Fibroblast of lung (primary cell): ENCODE results near the gene AQP1. TPM values are rescaled to one million over a fixed set of nuclear protein-coding genes. Genes with fewer than 3 reads are reported as not detected.

Source experiments
- DNase-seq, 2 donors: peaks; one replicate each; pipeline versions ENCODE4 v3.0.0 to v3.0.0-alpha.2; 2010; ENCODE audit warnings: low read depth in 2 of 2
- H2AFZ ChIP-seq: 2 replicates; pipeline ENCODE4 v1.5.1; 2012; ENCODE audit warnings: low read length, control low read depth, inconsistent platforms
- H3K27ac ChIP-seq: 2 replicates; pipeline ENCODE4 v1.5.1; 2011; ENCODE audit warnings: low read length, control low read depth; ENCODE audit not compliant: insufficient read depth
- H3K27me3 ChIP-seq: 2 replicates; pipeline ENCODE4 v1.5.1; 2011; ENCODE audit warnings: mild to moderate bottlenecking, low read length; ENCODE audit not compliant: control insufficient read depth, insufficient read depth
- H3K36me3 ChIP-seq: 2 replicates; pipeline ENCODE4 v1.5.1; 2011; ENCODE audit warnings: low read length; ENCODE audit not compliant: control insufficient read depth, insufficient read depth
- H3K4me1 ChIP-seq: 2 replicates; pipeline ENCODE4 v1.5.1; 2011; ENCODE audit warnings: low read length; ENCODE audit not compliant: control insufficient read depth, insufficient read depth; ENCODE audit errors: extremely low read depth
- H3K4me2 ChIP-seq: 2 replicates; pipeline ENCODE4 v1.5.1; 2011; ENCODE audit warnings: low read length, control low read depth; ENCODE audit not compliant: insufficient read depth; ENCODE audit errors: extremely low read depth
- H3K4me3 ChIP-seq, 4 experiments: fragments of 200-600 bp in 1 of 4; sonication (generic) in 1 of 4; replicated peaks in 1 of 4; 2 replicates each; pipeline ENCODE4 v1.5.1; 2011 to 2016; ENCODE audit warnings: low read length in 4 of 4, low read depth in 3 of 4, mild to moderate bottlenecking in 3 of 4, control low read depth in 2 of 4, inconsistent platforms in 1 of 4, mixed read lengths in 1 of 4; ENCODE audit not compliant: insufficient read depth in 1 of 4; ENCODE audit errors: control extremely low read depth in 1 of 4
- H3K79me2 ChIP-seq: 2 replicates; pipeline ENCODE4 v1.5.1; 2012; ENCODE audit warnings: mild to moderate bottlenecking, low read length, inconsistent platforms; ENCODE audit not compliant: control insufficient read depth, insufficient read depth
- H3K9ac ChIP-seq: 2 replicates; pipeline ENCODE4 v1.5.1; 2011; ENCODE audit warnings: mild to moderate bottlenecking, low read length, control low read depth; ENCODE audit not compliant: insufficient read depth
- H3K9me3 ChIP-seq: 2 replicates; pipeline ENCODE4 v1.5.1; 2012; ENCODE audit warnings: low read depth, low read length; ENCODE audit not compliant: control insufficient read depth, insufficient read depth
- H4K20me1 ChIP-seq: 2 replicates; pipeline ENCODE4 v1.5.1; 2011; ENCODE audit warnings: low read length; ENCODE audit not compliant: control insufficient read depth, insufficient read depth; ENCODE audit errors: extremely low read depth
- EZH2 ChIP-seq: IDR thresholded peaks from 2 replicates; pipeline ENCODE4 v1.5.1; 2012; ENCODE audit warnings: low read length, control low read depth, mild to moderate bottlenecking; ENCODE audit errors: missing control alignments
- polyA plus RNA-seq, 2 donors: library from polyadenylated mRNA; depleted of rRNA in 1 of 2; stranded (reverse) in 1 of 2; unstranded in 1 of 2; fragments of >200 nt; gene quantifications; 2 replicates each; pipeline ENCODE4 v1.2.1, GENCODE V29; 2011 to 2012; ENCODE audit warnings: missing spikeins in 1 of 2
- total RNA-seq: library from RNA; depleted of rRNA; stranded (reverse); fragments of >200 nt; gene quantifications from 2 replicates; pipeline ENCODE4 v1.2.1, GENCODE V29; 2014
- TF ChIP-seq, protein P1 (sequence below), 2 donors: IDR thresholded peaks in 1 of 2; conservative IDR thresholded peaks in 1 of 2; 1 replicate in 1 of 2; 2 replicates in 1 of 2; pipeline ENCODE4 v1.5.1; 2011 to 2012; ENCODE audit warnings: low read length in 2 of 2, control low read depth in 1 of 2, inconsistent platforms in 1 of 2, low read depth in 1 of 2, mild to moderate bottlenecking in 1 of 2

Gene AQP1
- total and polyA plus RNA-seq, 2 donors (not counting 1 experiment from before 2014, with no cell fraction given): 13.0 to 44.6 TPM

DNA sequence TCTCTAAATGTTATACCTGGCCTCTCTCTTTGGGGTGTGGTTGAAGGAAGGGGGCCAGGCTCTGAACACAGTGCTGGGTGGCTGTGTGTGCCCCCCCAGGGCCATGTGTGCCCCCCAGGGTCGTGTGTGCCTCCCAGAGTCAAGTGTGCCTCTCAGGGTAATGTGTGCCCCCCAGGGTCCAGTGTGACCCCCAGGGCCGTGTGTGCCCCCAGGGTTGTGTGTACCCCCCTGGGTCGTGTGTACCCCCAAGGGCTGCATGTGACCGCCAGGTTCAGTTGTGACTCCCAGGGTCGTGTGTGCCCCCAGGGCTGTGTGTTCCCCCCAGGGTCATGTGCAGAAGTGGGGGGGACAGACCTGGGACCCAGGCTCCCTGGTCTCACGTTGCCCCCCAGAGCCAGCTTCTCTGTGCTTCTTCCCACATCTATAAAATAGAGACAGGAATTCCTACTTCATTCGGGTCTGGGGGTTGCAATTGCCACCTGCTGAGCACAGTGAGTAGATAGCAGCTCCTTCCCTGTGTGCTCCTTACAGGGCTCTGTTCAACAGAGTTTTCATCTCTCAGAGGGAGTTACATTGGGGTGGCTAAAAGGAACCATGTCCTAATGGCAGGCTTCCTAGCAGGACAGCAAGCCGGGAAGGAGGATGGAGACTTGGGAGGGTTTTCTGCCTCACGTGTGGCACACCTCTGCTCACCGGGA, 40.7 kb upstream of the AQP1 start:
- no peaks in the 10 kb centered on the region for H3K9me3 ChIP-seq
- H3K27ac ChIP-seq: no peak overlapping the region
- DNase-seq: no peak
- H3K27me3 ChIP-seq: no peaks in the 10 kb centered on the region
- H3K4me1 ChIP-seq: no peaks in the 10 kb centered on the region
- H3K4me3 ChIP-seq: no peak overlapping the region
- H3K9ac ChIP-seq: no peak overlapping the region
- no peaks in the 10 kb centered on the region for H4K20me1 ChIP-seq
- H3K4me2 ChIP-seq: no peak overlapping the region
- no peaks in the 10 kb centered on the region for H3K79me2 ChIP-seq
- H2AFZ ChIP-seq: no peak overlapping the region
- TF ChIP-seq, protein P1, sequence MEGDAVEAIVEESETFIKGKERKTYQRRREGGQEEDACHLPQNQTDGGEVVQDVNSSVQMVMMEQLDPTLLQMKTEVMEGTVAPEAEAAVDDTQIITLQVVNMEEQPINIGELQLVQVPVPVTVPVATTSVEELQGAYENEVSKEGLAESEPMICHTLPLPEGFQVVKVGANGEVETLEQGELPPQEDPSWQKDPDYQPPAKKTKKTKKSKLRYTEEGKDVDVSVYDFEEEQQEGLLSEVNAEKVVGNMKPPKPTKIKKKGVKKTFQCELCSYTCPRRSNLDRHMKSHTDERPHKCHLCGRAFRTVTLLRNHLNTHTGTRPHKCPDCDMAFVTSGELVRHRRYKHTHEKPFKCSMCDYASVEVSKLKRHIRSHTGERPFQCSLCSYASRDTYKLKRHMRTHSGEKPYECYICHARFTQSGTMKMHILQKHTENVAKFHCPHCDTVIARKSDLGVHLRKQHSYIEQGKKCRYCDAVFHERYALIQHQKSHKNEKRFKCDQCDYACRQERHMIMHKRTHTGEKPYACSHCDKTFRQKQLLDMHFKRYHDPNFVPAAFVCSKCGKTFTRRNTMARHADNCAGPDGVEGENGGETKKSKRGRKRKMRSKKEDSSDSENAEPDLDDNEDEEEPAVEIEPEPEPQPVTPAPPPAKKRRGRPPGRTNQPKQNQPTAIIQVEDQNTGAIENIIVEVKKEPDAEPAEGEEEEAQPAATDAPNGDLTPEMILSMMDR (conservative IDR thresholded peaks at IDR 0.05 in 1 of 2, IDR thresholded peaks at IDR 0.05 in 1 of 2; ENCODE audit: low read depth in 1 of 2, low read length in 2 of 2): no peak
- TF ChIP-seq EZH2: no peak
- H3K36me3 ChIP-seq: peaks cover 3% of the 10 kb centered on the region

DNA sequence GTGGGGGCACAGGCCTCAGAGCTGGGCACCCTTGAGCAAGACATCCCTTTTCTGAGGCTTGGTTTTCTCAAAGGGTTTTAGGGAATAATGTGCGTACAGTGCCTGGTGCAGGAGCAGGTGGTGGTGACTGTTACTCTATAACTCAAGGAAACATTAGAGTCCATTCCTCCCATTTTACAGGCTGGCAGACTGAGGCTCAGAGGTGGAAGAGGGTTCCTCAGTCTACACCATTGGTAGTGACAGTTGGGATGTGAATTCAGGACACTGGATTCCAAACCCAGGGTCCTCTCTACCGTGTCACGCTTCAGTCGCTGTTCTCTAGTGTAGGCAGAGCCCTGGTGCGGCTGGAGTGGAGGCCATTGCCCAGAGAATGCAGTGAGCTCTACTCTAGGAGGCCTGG, 40.0 kb upstream of the AQP1 start:
- no peak overlapping the region for H3K9ac ChIP-seq
- no peaks in the 10 kb centered on the region for H3K4me1 ChIP-seq
- TF ChIP-seq, protein P1 (conservative IDR thresholded peaks at IDR 0.05 in 1 of 2, IDR thresholded peaks at IDR 0.05 in 1 of 2; ENCODE audit: low read depth in 1 of 2, low read length in 2 of 2): no peak
- TF ChIP-seq EZH2: no peak
- no peaks in the 10 kb centered on the region for H3K9me3 ChIP-seq
- no peaks in the 10 kb centered on the region for H3K27me3 ChIP-seq
- no peak overlapping the region for H3K4me3 ChIP-seq
- no peaks in the 10 kb centered on the region for H4K20me1 ChIP-seq
- H2AFZ ChIP-seq: no peak overlapping the region
- H3K79me2 ChIP-seq: no peaks in the 10 kb centered on the region
- H3K27ac ChIP-seq: no peak overlapping the region
- no peak overlapping the region for H3K4me2 ChIP-seq
- H3K36me3 ChIP-seq: peaks cover 3% of the 10 kb centered on the region
- no peak for DNase-seq

DNA sequence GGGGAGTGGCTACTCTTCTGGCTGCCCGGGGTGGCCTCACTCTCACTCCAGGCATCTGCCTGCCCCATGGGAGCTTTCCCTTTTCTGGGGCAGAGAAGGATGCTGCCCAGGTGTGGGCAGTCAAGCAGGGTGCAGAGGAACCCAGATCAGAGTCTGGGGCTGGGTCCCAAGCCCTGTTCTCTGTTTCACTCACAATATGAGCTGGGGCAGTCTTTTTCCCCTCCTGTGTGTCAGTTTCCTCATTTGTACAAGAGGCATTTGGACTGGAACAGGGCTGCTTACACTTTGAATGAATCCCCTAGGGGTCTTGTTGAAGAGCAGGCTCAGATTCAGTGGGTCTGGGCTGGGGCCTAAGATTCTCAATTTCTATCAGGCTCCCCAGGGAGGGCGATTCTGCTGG, 38.4 kb upstream of the AQP1 start:
- H3K4me1 ChIP-seq: no peaks in the 10 kb centered on the region
- no peak overlapping the region for H2AFZ ChIP-seq
- no peak overlapping the region for H3K4me2 ChIP-seq
- no peak overlapping the region for H3K9ac ChIP-seq
- no peaks in the 10 kb centered on the region for H4K20me1 ChIP-seq
- TF ChIP-seq, protein P1 (conservative IDR thresholded peaks at IDR 0.05 in 1 of 2, IDR thresholded peaks at IDR 0.05 in 1 of 2; ENCODE audit: low read depth in 1 of 2, low read length in 2 of 2): no peak
- TF ChIP-seq EZH2: no peak
- DNase-seq: no peak
- H3K36me3 ChIP-seq: peaks cover 3% of the 10 kb centered on the region
- H3K79me2 ChIP-seq: no peaks in the 10 kb centered on the region
- no peaks in the 10 kb centered on the region for H3K9me3 ChIP-seq
- no peak overlapping the region for H3K27ac ChIP-seq
- no peaks in the 10 kb centered on the region for H3K27me3 ChIP-seq
- H3K4me3 ChIP-seq: no peak overlapping the region
